GM08714 (cell line): ENCODE measurements around the gene GNA12.

Experiments used
- H3K4me3 ChIP-seq: fragments of 200-500 bp; sonication (Bioruptor generic); 2 replicates; pipeline ENCODE4 v1.5.1; 2014; ENCODE audit warnings: mild to moderate bottlenecking, low read length, inconsistent platforms
- ZNF274 ChIP-seq: IDR thresholded peaks from 2 replicates; pipeline ENCODE4 v1.6.1; 2012; ENCODE audit warnings: mild to moderate bottlenecking, low read depth, low read length

GNA12 gene

DNA sequence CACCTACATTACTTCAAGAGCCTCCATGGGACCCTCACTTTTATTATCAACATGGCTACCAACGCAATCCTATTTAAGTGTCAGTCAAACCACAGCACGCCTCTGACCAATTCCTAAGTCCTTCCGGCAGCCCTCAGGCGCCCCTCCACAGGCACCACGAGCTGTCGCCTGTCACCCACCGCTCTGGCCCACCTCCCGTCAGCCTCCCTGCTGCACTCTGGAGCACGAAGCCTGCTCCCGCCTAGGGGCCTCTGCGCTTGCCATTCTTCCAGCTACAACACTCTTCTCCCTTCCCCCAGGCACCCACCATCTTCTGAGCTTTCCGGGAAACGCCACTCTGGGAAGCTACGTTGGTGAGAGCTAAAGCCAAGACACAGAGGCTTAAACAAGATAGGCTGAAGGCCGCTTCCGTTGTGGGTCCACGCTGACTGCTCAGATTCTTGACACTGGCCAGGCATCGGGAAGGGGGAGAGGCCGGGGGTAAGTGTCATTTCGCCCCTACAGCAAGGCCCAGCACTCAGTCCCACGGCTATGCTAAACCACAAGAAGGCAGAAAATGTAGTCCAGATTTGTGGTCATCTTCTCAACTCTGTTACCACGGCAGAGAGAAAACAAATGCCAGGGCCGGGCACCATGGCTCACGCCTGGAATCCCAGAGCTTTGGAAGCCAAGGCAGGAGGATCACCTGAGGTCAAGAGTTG is 56.7 kb downstream of the GNA12 start:
- no peak for TF ChIP-seq ZNF274
- H3K4me3 ChIP-seq, result no peak overlapping the region

DNA sequence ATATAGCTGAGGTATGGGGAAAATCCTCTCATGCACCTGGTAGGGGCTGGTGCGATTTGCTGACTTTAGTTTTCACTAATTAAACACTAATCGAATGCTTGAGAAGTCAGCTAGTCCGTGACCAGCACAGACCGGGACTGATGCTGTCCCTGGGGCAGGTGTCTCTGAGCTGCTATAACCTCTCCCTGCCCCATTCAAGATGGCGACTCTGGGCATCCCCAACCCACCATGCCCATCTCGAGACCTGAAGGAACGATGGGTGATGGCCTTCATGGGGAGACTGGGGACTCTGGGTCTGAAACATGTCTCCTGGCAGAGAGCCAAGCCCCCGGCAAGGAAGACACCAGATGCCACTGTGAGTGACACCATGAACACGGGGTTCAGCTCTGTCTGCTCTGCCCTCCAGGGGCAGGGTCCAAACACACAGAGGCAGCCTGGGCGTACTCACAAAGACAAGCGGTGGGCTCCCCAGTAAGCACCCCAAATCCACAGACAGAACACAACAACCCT is 57.4 kb downstream of the GNA12 start:
- TF ChIP-seq ZNF274, result no peak
- no peak overlapping the region for H3K4me3 ChIP-seq

DNA sequence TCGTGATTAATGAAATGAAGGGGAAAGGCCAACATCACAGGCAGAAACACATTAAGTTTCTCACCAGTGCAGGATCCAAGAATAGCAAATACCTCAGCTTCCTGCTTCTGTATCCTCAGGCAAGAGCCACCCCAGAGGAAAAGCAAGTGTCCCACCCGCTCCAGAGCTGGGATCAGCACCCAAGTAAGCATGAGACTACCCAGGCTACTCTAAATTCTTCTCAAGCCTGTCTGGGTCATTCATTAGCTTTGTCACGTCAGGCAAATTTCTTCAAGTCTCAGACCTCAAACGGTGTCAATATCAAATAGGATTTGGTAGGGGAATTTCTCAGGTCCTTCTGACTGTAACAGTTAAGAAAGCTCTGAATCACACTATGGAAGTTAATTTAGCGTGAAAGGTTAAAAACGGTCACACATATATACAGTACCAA is 59.0 kb downstream of the GNA12 start:
- no peak overlapping the region for H3K4me3 ChIP-seq
- TF ChIP-seq ZNF274, result no peak

DNA sequence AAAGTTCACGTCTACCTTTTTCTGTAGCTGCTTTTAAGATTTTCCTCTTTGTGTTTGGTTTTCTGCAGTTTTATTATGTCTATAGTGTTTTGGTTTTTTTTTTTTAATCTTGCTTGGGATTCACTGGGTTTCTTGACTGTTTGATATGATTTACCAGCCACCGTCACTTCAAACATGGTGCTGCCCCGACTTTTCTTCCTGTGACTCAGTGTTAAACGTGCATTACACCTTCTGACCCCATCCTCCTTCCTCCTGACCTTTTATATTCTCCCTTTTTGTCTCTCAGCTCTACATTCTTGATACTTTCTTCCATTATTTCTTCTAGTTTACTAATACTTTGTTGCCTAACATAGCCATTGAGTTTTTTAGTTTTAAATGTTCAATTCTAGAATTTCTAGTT is 61.5 kb downstream of the GNA12 start:
- no peak overlapping the region for H3K4me3 ChIP-seq
- no peak for TF ChIP-seq ZNF274

DNA sequence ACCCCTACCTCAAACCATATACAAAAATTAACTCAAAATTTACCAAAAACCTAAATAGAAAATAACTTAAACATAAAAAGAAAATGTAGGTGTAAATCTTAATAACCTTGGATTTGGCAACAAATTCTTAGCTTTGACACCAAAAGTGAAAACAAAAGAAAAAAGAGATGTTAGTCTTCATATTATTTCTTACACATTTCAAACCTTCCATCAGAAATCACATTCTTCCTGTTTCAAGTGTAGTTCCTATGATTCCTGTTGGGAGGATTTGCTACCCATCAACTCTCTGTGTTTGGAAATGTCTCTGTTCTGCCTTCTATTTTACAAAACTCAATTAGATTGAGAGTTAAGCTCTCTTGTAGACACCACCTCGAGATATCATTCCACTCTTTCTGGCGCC is 62.0 kb downstream of the GNA12 start:
- TF ChIP-seq ZNF274, result no peak
- H3K4me3 ChIP-seq, result no peak overlapping the region

DNA sequence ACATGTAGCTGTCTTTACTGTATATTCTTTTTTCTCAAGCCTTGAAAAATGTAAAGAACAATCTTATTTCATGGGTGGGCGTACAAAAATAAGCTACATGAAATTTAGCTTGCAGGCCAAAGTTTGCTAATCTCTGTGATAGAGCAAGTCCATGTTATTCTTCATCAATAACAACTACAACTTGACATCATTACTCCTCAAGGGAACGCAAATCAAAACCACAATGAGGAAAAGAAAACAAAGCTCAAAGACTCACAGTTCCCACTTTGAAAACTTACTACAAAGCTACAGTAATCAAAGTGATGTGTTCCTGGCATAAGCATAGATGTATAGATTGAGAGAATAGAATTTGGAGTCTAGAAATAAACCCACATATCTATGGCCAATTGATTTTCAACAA is 62.5 kb downstream of the GNA12 start:
- no peak overlapping the region for H3K4me3 ChIP-seq
- TF ChIP-seq ZNF274, result no peak

DNA sequence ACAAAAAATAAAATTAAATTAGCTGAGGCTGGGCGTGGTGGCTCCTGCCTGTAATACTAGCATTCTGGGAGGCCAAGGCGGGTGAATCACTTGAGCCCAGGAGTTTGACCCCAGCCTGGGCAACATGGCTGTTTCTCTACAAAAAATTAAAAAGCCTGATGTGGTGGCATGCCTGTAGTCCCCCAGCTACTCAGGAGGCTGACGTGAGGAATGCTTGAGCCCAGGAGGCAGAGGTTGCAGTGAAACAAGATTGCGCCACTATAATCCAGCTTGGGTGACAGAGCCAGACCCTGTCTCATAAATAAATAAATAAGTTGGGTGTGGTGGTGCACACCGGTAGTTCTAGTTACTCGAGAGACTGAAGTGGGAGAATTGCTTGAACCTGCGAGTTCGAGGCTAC is 65.1 kb downstream of the GNA12 start:
- no peak for TF ChIP-seq ZNF274
- no peak overlapping the region for H3K4me3 ChIP-seq

DNA sequence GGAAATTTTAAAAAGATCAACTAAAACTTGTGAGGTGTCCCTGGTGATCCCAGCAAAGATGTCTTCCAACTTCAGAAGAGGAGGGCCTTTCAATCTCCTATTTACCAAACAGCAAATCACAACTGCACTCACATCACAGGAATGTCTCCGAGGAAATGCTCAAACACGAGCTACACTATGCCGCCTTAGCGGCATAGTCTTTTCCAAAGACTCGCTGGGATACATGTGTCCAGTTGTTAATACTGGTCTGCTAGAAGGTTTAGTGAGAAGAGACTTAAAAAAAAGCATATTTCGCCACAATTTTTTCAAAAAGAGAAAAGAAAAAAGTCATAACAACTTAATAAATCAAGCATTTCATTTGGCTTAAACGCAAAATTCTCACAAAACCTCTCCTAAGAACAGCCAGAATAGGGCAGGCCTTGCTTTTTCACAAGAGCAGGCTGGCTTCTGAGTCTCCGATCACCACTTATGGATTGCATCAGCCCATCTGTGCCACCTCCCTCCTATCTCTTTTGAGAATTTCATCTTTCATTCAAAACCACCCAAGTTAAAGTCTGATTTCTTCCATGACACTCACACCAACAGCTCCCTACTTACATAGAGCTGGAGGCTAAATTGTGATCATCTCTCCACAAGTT is 66.1 kb downstream of the GNA12 start:
- H3K4me3 ChIP-seq, result no peak overlapping the region
- no peak for TF ChIP-seq ZNF274

DNA sequence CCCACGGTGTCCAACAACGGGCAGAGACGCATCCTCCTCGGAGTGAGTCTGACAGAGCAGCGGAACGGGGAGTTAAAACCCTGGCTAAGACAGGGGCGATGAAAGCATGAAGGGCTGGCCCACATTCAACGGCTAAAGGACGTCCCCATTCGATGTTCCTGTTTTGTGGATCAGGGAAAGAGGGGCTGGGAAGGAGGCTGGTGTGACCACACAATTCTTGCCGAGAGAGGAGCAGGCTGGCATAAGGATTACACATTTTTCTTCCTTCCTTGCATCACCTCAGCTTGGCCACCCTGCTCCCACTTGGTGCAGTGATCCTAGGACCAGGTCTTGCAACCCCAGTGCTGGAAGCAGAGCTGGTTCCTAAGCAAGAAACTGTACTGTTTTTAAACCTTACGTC is 67.7 kb downstream of the GNA12 start:
- H3K4me3 ChIP-seq, result no peak overlapping the region
- TF ChIP-seq ZNF274, result no peak

DNA sequence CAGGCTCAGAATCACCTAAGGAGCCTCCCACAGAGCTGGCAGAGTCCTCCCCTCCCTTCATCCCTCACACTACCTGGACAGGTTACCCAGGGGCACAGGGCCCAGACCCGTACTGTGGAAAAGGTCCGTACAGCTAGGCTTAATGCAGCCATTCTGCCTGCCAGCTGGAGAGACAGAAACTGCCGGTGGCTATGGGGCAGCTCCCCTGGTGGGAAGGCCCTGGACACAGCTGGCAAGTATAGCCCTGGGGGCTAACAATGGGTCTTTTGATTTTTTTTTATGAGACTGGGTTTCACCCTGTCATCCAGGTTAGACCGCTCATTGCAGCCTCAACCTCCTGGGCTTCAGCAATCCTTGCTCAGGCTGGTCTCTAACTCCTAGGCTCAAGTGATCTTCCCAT is 68.3 kb downstream of the GNA12 start:
- no peak for TF ChIP-seq ZNF274
- no peak overlapping the region for H3K4me3 ChIP-seq

DNA sequence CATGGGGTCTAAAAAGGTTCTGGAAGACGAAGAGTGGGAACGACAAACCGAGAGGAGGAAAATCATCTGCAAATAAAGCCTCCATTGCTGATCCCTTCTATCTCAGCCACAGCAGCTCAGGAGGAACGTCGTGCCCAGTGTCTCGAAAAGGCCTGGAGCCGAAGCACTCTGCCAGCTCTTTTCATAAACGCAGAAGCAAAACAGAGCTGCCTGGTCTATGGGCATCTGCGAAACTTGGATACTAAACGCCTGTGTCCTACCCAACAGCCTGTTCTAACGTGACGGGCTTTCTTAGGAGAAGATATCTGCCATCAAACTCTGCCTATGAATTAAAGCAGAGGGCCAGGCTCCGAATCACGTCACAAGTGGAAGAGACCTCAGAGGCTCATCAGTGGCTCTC is 68.7 kb downstream of the GNA12 start:
- no peak for TF ChIP-seq ZNF274
- no peak overlapping the region for H3K4me3 ChIP-seq

DNA sequence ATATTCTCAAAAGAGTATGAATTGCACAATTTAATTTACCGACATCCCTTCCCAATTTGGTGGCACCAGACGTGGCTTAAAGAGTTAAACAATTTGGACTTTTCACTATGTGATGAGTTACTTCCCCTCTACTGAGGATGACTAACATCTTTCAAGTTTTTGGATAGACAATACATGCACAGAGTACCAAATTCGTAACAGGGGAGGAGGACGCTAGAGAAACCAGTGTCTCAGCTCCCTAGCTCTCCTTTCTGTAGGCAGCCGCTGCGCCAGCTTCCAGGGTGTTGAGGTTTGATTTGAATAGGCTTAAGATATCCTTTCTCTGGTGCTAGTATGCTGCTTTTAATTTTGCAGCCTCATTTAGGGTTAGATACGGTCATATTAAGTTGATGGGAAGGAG is 69.2 kb downstream of the GNA12 start:
- TF ChIP-seq ZNF274, result no peak
- H3K4me3 ChIP-seq, result no peak overlapping the region

DNA sequence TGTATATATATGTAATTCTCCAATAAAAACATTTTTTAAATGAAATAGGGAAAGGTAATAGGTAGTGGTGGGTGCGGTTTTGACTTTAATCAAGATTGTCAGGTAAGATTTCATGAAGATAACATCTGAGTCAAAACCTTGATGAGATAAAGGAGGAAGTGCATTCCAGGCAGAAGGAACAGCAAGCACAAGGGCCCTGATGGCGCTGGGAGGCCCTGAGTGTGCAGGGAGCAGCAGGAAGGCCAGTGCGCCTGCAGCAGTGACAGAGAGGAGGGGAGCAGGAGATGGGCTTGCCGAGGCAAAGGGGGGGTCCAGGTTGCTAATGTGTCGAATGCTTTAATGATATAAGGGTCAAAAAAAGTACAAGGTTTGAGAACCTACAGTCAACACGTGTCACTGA is 69.8 kb downstream of the GNA12 start:
- no peak for TF ChIP-seq ZNF274
- H3K4me3 ChIP-seq, result no peak overlapping the region

DNA sequence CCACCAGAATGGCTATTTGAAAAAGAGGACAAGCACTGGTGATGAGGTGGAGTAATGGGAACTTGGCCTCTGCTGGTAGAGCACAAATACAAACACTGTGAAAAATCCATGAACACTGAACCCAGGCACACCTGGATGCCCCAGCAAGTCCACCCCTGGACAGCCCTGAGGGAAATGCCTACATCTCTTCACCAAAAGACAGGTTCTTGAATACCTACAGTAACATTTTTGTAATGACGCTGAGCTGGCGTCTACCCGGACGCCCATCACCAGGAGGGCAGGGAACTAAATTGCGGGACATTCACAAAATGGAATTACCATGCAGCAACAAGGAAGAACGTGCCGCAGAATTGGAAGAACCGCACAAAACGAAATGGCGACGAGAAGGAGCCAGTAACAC is 70.5 kb downstream of the GNA12 start:
- no peak for TF ChIP-seq ZNF274
- H3K4me3 ChIP-seq, result no peak overlapping the region

DNA sequence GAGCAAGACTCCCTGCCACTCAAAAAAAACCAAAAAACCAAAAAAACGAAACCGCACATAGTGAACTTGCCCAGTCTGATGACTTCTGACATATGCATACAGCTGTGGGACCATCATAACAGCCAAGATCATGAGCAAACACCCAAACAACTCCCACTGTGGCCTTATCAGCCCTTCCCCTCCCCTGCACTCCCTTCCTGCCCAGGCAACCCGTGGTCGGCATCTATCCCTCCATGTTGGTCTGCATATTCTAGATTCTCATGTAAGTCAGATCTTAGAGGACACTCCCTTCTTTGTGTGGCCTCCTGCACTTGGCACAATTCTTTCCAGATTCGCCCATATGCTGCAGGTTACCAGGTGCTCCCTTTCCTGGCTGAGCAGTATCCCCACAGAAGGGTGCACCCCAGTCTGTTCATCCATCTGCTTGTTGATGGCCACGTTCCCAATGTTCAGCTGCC is 72.8 kb downstream of the GNA12 start:
- TF ChIP-seq ZNF274, result no peak
- no peak overlapping the region for H3K4me3 ChIP-seq
